Measurements from ENCODE around the gene LRG1. TPM values are rescaled to one million over a fixed set of nuclear protein-coding genes. Genes with fewer than 3 reads are reported as not detected.

Gene LRG1
- total RNA-seq, 4 donors from 2014 or later: 0.56 to 2.7 (median 2.0) TPM; not detected in 1

GRCh38 chr19:4537953-4538600, 1.8 kb downstream of the LRG1 start:
- DNase-seq: no peak
- no peaks in the 10 kb centered on the region for H3K36me3 ChIP-seq
- peaks cover 8 to 9% of the 10 kb centered on the region in 2 donors for H3K4me1 ChIP-seq
- H3K4me3 ChIP-seq (replicated peaks in 1 of 3): no peak overlapping the region
- TF ChIP-seq, protein P1, sequence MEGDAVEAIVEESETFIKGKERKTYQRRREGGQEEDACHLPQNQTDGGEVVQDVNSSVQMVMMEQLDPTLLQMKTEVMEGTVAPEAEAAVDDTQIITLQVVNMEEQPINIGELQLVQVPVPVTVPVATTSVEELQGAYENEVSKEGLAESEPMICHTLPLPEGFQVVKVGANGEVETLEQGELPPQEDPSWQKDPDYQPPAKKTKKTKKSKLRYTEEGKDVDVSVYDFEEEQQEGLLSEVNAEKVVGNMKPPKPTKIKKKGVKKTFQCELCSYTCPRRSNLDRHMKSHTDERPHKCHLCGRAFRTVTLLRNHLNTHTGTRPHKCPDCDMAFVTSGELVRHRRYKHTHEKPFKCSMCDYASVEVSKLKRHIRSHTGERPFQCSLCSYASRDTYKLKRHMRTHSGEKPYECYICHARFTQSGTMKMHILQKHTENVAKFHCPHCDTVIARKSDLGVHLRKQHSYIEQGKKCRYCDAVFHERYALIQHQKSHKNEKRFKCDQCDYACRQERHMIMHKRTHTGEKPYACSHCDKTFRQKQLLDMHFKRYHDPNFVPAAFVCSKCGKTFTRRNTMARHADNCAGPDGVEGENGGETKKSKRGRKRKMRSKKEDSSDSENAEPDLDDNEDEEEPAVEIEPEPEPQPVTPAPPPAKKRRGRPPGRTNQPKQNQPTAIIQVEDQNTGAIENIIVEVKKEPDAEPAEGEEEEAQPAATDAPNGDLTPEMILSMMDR (IDR thresholded peaks at IDR 0.05): no peak
- TF ChIP-seq POLR2A (IDR thresholded peaks at IDR 0.05): no peak
- intact Hi-C loops (cut with DNase I): no loop called here
- H3K9me3 ChIP-seq: no peaks in the 10 kb centered on the region
- no peaks in the 10 kb centered on the region for H3K27me3 ChIP-seq
- WGBS, 2 donors: 73 to 78% methylated on average over 17 to 24 of the region's 27 CpGs
- H3K27ac ChIP-seq: no peak overlapping the region

GRCh38 chr19:4536798-4537197, 3.0 kb downstream of the LRG1 start:
- no peak overlapping the region for H3K4me3 ChIP-seq (replicated peaks in 1 of 3)
- H3K27ac ChIP-seq: no peak overlapping the region
- no peaks in the 10 kb centered on the region for H3K36me3 ChIP-seq
- H3K9me3 ChIP-seq: no peaks in the 10 kb centered on the region
- intact Hi-C loops (cut with DNase I): no loop called here
- no peak for DNase-seq
- H3K4me1 ChIP-seq: peaks cover 8 to 9% of the 10 kb centered on the region in 2 donors
- TF ChIP-seq, protein P1 (IDR thresholded peaks at IDR 0.05): no peak
- TF ChIP-seq POLR2A (IDR thresholded peaks at IDR 0.05): no peak
- 60 to 71% methylated on average over 4 to 5 of the region's 5 CpGs for WGBS, 2 donors
- H3K27me3 ChIP-seq: no peaks in the 10 kb centered on the region

GRCh38 chr19:4534836-4535658, 4.8 kb downstream of the LRG1 start, which contains the start of gene PLIN5:
Gene PLIN5, minus strand, starts transcription at chr19:4535224. Its CDS starts 1,150 bp downstream, at chr19:4534074.
- TF ChIP-seq, protein P1 (IDR thresholded peaks at IDR 0.05): no peak
- peak in 1 of 2 donors; percentile 5 for TF ChIP-seq POLR2A (IDR thresholded peaks at IDR 0.05)
- intact Hi-C loops (cut with DNase I): no loop called here
- H3K4me3 ChIP-seq (replicated peaks in 1 of 3): peak within 1 kb of the TSS in 1 of 3 donors; percentile 5
- 9 to 18% methylated on average over 15 to 17 of the region's 49 CpGs for WGBS, 2 donors
- H3K27me3 ChIP-seq: no peaks in the 10 kb centered on the region
- no peaks in the 10 kb centered on the region for H3K36me3 ChIP-seq
- H3K4me1 ChIP-seq: peaks cover 8 to 9% of the 10 kb centered on the region in 2 donors
- H3K27ac ChIP-seq: no peak within 1 kb of the TSS
- peak; percentile 82 to 84 for DNase-seq
- no peaks in the 10 kb centered on the region for H3K9me3 ChIP-seq

DNA sequence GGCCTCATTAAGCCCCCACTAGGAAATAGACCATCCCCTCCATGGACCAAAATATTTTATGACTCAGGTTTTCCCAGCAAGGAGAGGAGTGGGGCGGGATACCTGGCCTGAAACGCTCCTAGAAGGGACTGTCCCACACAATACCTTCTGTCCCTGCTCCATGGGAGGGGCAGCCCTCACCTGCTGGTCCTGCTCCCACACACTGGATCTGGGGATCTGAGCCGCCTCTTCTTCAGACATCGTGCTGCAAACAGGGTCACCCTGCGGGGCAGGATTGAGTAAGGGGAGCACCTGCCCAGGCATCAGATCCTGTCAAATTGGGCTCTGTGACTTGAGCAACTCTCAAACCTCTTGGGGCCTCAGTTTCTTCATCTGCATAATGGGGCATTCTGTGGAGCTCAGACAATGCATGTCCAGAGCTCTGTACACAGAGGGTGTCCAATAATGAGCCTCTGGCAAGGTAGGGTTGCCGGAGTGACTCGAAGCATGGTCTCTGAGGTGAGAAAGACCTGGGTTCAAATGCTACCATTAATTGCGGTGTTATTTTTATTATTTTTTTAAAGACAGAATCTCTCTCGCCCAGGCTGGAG, 5.9 kb downstream of the LRG1 start:
- H3K36me3 ChIP-seq: no peaks in the 10 kb centered on the region
- H3K27ac ChIP-seq: no peak overlapping the region
- intact Hi-C loops (cut with DNase I): no loop called here
- peaks cover 8 to 9% of the 10 kb centered on the region in 2 donors for H3K4me1 ChIP-seq
- H3K27me3 ChIP-seq: no peaks in the 10 kb centered on the region
- no peaks in the 10 kb centered on the region for H3K9me3 ChIP-seq
- DNase-seq: no peak
- WGBS, 2 donors: 83 to 84% methylated on average over 8 to 9 of the region's 9 CpGs
- TF ChIP-seq, protein P1 (IDR thresholded peaks at IDR 0.05): no peak
- no peak for TF ChIP-seq POLR2A (IDR thresholded peaks at IDR 0.05)
- no peak overlapping the region for H3K4me3 ChIP-seq (replicated peaks in 1 of 3)
